Gastroesophageal sphincter (tissue), 3 donors: ENCODE data around the gene RALGPS1.

Experiments
- CTCF ChIP-seq, 4 experiments: fragments of 200-600 bp in 2 of 4; fragments of 450-650 bp in 2 of 4; sonication (generic) in 1 of 4; IDR thresholded peaks; one replicate each; pipeline ENCODE4 v1.5.1; 2017 to 2019; ENCODE audit warnings: antibody characterized with exemption in 4 of 4, mild to moderate bottlenecking in 2 of 4, moderate library complexity in 2 of 4
- EP300 ChIP-seq: sonication (generic); formaldehyde crosslinking; IDR thresholded peaks from one replicate; pipeline ENCODE4 v1.6.1; 2017; ENCODE audit warnings: antibody characterized with exemption, mild to moderate bottlenecking
- POLR2A ChIP-seq, 2 donors: fragments of 450-650 bp; IDR thresholded peaks; one replicate each; pipeline ENCODE4 v1.6.1; 2017; ENCODE audit warnings: antibody characterized with exemption in 2 of 2, mild to moderate bottlenecking in 2 of 2, moderate library complexity in 1 of 2
- POLR2AphosphoS5 ChIP-seq: sonication (generic); formaldehyde crosslinking; IDR thresholded peaks from one replicate; pipeline ENCODE4 v1.6.1; 2017; ENCODE audit warnings: antibody characterized with exemption

- TF ChIP-seq CTCF (IDR thresholded peaks at IDR 0.05): no peak
- TF ChIP-seq POLR2AphosphoS5: no peak
- TF ChIP-seq POLR2A (IDR thresholded peaks at IDR 0.05): no peak
- TF ChIP-seq EP300: no peak
These were observed 254.4 kb downstream of the RALGPS1 start for GRCh38 chr9:127168756-127169574.
